Measurements from ENCODE around the gene UCP2.

- TF ChIP-seq CTCF (IDR thresholded peaks at IDR 0.05; ENCODE audit: low read depth, low read length, poor library complexity, severe bottlenecking) (no peak), EZH2phosphoT487 (IDR thresholded peaks at IDR 0.05; ENCODE audit: borderline replicate concordance, low read length) (no peak)
These were observed 26.0 kb upstream of the UCP2 start, which contains the start of gene UCP3 for GRCh38 chr11:74008373-74009229.

Measured in DOHH2 (cell line).